Measurements from ENCODE around the gene COQ2.

GRCh38 chr4:83255584-83255983, 29.0 kb downstream of the COQ2 start:
- TF ChIP-seq POLR2A (IDR thresholded peaks at IDR 0.05): no peak
- TF ChIP-seq CTCF (IDR thresholded peaks at IDR 0.05): no peak

All from heart left ventricle (tissue), 13 donors.